ENCODE measurements around the gene DNALI1.
"Not testable (repeated sequence)": the region's sequence is repeated elsewhere in the genome, so short reads cannot be mapped to it uniquely, and the experiment has no call there.

The DNALI1 gene

GRCh38 chr1:37558411-37558810, 1.7 kb downstream of the DNALI1 start:
- H3K27me3 ChIP-seq (ENCODE audit: control insufficient read depth, insufficient read depth, low read length): no peaks in the 10 kb centered on the region
- no peak overlapping the region for H3K9ac ChIP-seq (ENCODE audit: low read length)

DNA sequence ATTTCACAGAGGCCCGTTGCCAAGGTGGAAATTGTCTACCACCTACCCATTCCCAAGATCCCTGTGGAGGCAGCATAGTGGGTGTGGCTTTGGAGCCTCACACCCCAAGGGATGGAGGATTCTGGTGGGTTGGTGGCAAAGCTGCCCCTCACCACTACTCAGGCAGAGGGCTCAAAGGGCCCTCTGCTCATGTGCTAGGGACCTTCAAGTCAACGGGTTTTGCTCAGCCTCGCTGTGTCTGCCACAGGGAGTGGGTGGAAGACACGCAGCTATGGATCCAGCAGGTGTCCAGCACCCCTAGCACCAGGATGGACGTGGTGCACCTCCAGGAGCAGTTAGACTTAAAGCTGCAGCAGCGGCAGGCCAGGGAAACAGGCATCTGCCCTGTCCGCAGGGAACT, 2.3 kb downstream of the DNALI1 start:
- Histone ChIP-seq H3K4me3 (ENCODE audit: low read length) (no peak overlapping the region), H3K27me3 (ENCODE audit: control insufficient read depth, insufficient read depth, low read length) (no peaks in the 10 kb centered on the region), H3K9me3 (ENCODE audit: control insufficient read depth, low read depth, low read length) (no peaks in the 10 kb centered on the region), H3K36me3 (ENCODE audit: control insufficient read depth, low read depth, low read length) (peaks cover 2% of the 10 kb centered on the region), H3K27ac (ENCODE audit: low read length) (no peak overlapping the region), H3K9ac (ENCODE audit: low read length) (no peak overlapping the region), H3K4me1 (ENCODE audit: control insufficient read depth, low read depth, low read length) (peaks cover 6% of the 10 kb centered on the region)

More at GRCh38 chr1:37558411-37558810, 1.7 kb downstream of the DNALI1 start:
- Histone ChIP-seq H3K27ac (ENCODE audit: low read length) (no peak overlapping the region), H3K4me1 (ENCODE audit: control insufficient read depth, low read depth, low read length) (peaks cover 6% of the 10 kb centered on the region), H3K9me3 (ENCODE audit: control insufficient read depth, low read depth, low read length) (no peaks in the 10 kb centered on the region), H3K4me3 (ENCODE audit: low read length) (no peak overlapping the region), H3K36me3 (ENCODE audit: control insufficient read depth, low read depth, low read length) (peaks cover 2% of the 10 kb centered on the region)

DNA sequence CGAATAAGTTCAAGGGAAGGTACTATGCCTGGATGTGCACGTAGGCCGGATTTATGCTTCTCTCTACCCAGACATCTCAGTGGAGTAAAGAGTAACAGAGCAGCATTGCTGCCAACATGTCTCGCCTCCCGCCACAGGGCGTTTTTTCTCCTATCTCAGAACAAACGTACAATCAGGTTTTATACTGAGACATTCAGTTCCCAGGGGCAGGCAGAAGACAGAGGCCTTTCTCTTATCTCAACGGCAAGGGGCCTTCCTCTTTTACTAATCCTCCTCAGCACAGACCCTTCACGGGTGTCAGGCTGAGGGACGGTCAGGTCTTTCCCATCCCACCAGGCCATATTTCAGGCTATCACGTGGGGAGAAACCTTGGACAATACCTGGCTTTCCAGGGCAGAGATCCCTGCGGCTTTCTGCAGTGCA, 3.2 kb downstream of the DNALI1 start:
- not testable (repeated sequence) for H3K4me3 ChIP-seq (ENCODE audit: low read length); H3K9me3 ChIP-seq (ENCODE audit: control insufficient read depth, low read depth, low read length); H3K27me3 ChIP-seq (ENCODE audit: control insufficient read depth, insufficient read depth, low read length); H3K27ac ChIP-seq (ENCODE audit: low read length); H3K4me1 ChIP-seq (ENCODE audit: control insufficient read depth, low read depth, low read length); H3K36me3 ChIP-seq (ENCODE audit: control insufficient read depth, low read depth, low read length); H3K9ac ChIP-seq (ENCODE audit: low read length)

DNA sequence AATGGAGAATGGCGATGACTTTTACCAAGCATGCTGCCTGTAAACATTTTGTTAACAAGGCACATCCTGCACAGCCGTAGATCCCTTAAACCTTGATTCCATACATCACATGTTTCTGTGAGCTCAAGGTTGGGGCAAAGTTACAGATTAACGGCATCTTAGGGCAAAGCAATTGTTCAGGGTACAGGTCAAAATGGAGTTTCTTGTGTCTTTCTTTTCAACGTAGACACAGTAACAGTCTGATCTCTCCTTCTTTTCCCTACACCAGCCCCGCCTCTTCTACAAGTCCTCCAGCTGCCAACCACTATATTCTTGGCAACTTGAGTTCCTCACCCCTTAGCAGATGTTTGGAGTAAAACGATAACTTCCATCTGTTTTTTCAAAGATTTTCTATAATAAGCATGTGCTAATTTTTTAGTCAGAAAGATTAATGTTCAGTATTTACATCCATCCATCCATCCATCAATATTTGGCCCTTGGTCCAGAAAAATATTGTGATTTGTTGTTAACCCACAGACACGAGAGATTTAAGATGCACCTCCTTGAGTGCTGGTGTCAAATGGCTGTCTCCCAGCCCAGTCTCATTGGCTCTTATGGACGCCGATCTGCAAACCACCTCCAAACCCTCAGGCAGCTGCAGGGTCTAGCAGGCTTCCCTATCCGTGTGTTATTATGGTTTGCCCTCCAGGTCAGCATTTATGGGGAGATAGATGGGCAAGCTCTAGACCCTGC, 3.8 kb downstream of the DNALI1 start:
- Histone ChIP-seq H3K9ac (ENCODE audit: low read length) (no peak overlapping the region), H3K36me3 (ENCODE audit: control insufficient read depth, low read depth, low read length) (peaks cover 11% of the 10 kb centered on the region), H3K4me1 (ENCODE audit: control insufficient read depth, low read depth, low read length) (peaks cover 6% of the 10 kb centered on the region), H3K4me3 (ENCODE audit: low read length) (no peak overlapping the region), H3K9me3 (ENCODE audit: control insufficient read depth, low read depth, low read length) (no peaks in the 10 kb centered on the region), H3K27ac (ENCODE audit: low read length) (no peak overlapping the region), H3K27me3 (ENCODE audit: control insufficient read depth, insufficient read depth, low read length) (no peaks in the 10 kb centered on the region)

DNA sequence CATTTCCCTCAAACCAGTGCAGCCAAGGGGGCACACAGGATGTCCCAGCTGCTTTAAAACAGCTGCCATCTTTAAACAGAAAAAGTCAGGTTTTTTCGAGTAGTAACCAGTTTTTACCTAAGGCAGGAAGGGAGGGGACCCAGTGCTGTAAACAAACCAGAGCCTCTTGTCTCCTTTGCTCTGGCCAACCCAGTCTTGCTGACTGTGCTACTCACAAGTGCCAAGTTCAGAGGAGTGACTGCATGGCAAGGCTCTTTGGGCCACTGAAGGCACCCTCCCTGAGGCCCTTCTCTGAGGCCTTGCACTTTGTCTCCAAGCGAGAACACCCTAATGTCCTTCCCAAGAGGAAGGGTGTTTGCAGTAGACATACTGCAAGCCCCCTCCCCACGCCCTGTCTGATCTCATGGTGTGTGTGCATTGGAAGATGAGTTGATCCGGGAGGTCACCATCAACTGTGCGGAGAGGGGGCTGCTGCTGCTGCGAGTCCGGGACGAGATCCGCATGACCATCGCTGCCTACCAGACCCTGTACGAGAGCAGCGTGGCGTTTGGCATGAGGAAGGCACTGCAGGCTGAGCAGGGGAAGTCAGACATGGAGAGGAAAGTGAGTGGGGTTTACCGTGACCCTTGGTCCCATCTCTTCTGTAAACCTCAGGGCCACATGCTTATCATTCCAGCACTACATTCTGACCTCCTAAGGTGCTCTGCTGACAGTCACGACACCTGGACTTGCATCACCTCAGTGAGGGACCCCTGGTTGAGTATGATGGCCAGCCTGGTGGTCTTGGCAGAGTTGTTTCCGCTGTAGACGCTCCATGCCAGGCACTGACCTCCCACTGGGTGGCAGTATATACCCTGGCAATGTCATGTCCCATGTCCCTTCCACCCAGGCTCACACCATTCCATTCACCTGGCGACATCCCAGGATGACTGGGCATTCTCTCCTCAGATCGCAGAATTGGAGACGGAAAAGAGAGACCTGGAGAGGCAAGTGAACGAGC, 4.7 kb downstream of the DNALI1 start:
- H3K36me3 ChIP-seq (ENCODE audit: control insufficient read depth, low read depth, low read length): peaks cover 20% of the 10 kb centered on the region
- no peak overlapping the region for H3K4me3 ChIP-seq (ENCODE audit: low read length)
- H3K9me3 ChIP-seq (ENCODE audit: control insufficient read depth, low read depth, low read length): no peaks in the 10 kb centered on the region
- no peak overlapping the region for H3K9ac ChIP-seq (ENCODE audit: low read length)
- H3K27ac ChIP-seq (ENCODE audit: low read length): no peak overlapping the region
- H3K4me1 ChIP-seq (ENCODE audit: control insufficient read depth, low read depth, low read length): peaks cover 5% of the 10 kb centered on the region
- no peaks in the 10 kb centered on the region for H3K27me3 ChIP-seq (ENCODE audit: control insufficient read depth, insufficient read depth, low read length)

- no peak overlapping the region for H3K9ac ChIP-seq (ENCODE audit: low read length)
- H3K9me3 ChIP-seq (ENCODE audit: control insufficient read depth, low read depth, low read length): no peaks in the 10 kb centered on the region
- peaks cover 36% of the 10 kb centered on the region for H3K36me3 ChIP-seq (ENCODE audit: control insufficient read depth, low read depth, low read length)
- no peak overlapping the region for H3K27ac ChIP-seq (ENCODE audit: low read length)
- H3K27me3 ChIP-seq (ENCODE audit: control insufficient read depth, insufficient read depth, low read length): no peaks in the 10 kb centered on the region
- H3K4me3 ChIP-seq (ENCODE audit: low read length): no peak overlapping the region
- no peaks in the 10 kb centered on the region for H3K4me1 ChIP-seq (ENCODE audit: control insufficient read depth, low read depth, low read length)
These were observed 6.2 kb downstream of the DNALI1 start for GRCh38 chr1:37562984-37563383.

DNA sequence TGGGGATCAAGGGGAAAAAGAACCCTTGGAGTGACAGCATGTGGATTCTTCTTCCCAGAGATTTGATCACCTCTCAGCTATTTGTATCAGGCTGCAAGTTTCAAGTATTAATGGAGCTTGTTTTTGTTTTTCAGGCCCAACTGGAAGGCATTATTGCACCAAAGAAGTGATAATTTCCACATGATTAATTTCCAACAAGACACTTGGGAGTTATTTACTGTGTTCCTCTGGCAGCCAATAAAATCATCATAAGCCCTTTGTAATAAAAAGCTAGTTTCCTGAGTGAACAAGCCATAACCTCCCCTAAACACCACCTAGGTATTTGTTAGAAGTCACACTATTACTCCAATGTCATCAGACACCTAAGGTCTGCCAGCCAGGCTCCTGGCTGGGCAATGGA, 8.2 kb downstream of the DNALI1 start:
- no peaks in the 10 kb centered on the region for H3K9me3 ChIP-seq (ENCODE audit: control insufficient read depth, low read depth, low read length)
- no peak overlapping the region for H3K9ac ChIP-seq (ENCODE audit: low read length)
- H3K4me3 ChIP-seq (ENCODE audit: low read length): no peak overlapping the region
- H3K4me1 ChIP-seq (ENCODE audit: control insufficient read depth, low read depth, low read length): no peaks in the 10 kb centered on the region
- H3K36me3 ChIP-seq (ENCODE audit: control insufficient read depth, low read depth, low read length): peaks cover 55% of the 10 kb centered on the region
- H3K27ac ChIP-seq (ENCODE audit: low read length): no peak overlapping the region
- no peaks in the 10 kb centered on the region for H3K27me3 ChIP-seq (ENCODE audit: control insufficient read depth, insufficient read depth, low read length)

DNA sequence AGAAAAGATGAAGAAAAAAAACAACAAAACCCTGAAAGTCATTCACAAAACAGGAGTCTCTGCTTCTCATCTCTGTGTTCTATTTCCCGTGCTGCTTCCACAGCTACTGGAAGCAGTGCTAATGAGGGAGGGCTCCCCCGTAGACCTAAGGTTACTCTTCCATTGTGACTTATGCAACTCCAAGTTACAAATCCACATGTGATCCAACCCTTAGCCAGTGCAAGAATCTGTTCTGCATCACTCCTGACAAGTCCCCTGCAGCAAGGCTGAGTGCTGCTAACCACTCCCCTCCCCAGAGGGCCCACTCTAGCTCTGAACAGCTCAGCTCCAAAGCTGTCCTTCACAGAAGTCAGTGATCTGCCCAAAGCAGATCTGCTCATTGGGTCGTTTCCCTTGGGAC, 10.3 kb downstream of the DNALI1 start:
- Histone ChIP-seq H3K4me3 (ENCODE audit: low read length) (no peak overlapping the region), H3K9me3 (ENCODE audit: control insufficient read depth, low read depth, low read length) (no peaks in the 10 kb centered on the region), H3K9ac (ENCODE audit: low read length) (no peak overlapping the region), H3K4me1 (ENCODE audit: control insufficient read depth, low read depth, low read length) (no peaks in the 10 kb centered on the region), H3K27ac (ENCODE audit: low read length) (no peak overlapping the region), H3K27me3 (ENCODE audit: control insufficient read depth, insufficient read depth, low read length) (no peaks in the 10 kb centered on the region), H3K36me3 (ENCODE audit: control insufficient read depth, low read depth, low read length) (peaks cover 74% of the 10 kb centered on the region)

DNA sequence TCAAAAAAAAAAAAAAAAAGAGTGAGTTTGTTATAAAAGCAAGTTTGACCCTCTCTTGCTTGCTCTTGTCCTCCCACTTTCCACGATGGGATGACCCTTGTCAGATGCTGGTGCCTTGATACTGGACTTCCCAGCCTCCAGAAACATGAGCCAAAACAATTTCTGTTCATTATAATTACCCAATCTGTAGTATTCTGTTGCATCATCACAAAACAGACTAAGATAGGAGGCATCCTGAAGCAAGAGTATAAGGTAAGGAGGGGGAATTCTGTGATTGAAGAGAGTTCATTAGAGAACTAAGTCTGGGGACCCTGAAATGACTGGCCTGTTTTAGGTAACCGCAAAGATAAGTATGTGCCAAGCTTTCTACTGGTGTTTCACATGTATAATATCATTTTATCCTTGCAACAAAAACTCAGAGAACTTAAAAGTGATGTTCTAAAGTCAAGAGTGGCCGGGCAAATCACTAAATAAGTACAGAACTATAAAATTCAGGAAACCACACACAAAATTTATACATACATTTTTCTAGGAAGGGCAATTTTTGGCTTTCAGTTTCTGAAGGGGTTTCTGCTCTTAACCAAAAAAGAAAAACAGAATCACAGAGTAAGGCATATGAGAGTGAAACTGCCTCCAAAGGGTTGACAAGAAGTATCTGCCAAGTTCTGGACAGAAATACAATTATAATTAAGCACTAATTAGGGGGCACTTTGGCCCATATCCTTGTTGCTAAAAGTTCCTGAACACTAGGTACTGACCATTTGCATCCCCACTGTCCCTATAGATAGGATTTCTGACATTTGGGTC, 14.0 kb downstream of the DNALI1 start:
- Histone ChIP-seq H3K36me3 (ENCODE audit: control insufficient read depth, low read depth, low read length) (peaks cover 96% of the 10 kb centered on the region), H3K27me3 (ENCODE audit: control insufficient read depth, insufficient read depth, low read length) (no peaks in the 10 kb centered on the region), H3K27ac (ENCODE audit: low read length) (no peak overlapping the region), H3K4me1 (ENCODE audit: control insufficient read depth, low read depth, low read length) (no peaks in the 10 kb centered on the region), H3K9me3 (ENCODE audit: control insufficient read depth, low read depth, low read length) (no peaks in the 10 kb centered on the region), H3K4me3 (ENCODE audit: low read length) (no peak overlapping the region), H3K9ac (ENCODE audit: low read length) (no peak overlapping the region)

- Histone ChIP-seq H3K27me3 (ENCODE audit: control insufficient read depth, insufficient read depth, low read length) (no peaks in the 10 kb centered on the region), H3K4me1 (ENCODE audit: control insufficient read depth, low read depth, low read length) (no peaks in the 10 kb centered on the region), H3K9ac (ENCODE audit: low read length) (no peak overlapping the region), H3K9me3 (ENCODE audit: control insufficient read depth, low read depth, low read length) (no peaks in the 10 kb centered on the region), H3K4me3 (ENCODE audit: low read length) (no peak overlapping the region), H3K27ac (ENCODE audit: low read length) (no peak overlapping the region), H3K36me3 (ENCODE audit: control insufficient read depth, low read depth, low read length) (peaks cover 86% of the 10 kb centered on the region)
These were observed 18.2 kb downstream of the DNALI1 start for GRCh38 chr1:37574834-37575480.

DNA sequence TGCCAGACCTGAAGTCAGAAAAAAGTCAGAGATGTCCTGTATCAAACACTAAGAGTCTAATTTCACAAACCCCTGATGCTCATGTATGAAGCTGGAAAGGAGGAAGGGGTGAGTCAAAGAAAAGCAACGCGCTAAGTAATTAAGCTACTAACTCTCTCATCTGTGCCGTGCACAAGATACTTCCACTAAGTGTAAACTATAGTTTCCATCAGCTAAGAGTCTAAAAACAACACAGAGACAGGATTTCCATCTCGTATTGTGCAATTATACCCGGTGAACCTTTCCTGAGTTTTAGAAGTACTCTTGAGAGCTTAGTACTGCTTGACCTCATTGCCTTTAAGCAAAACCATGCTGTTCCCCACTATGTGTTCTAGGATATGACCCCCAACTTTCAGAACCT, 19.0 kb downstream of the DNALI1 start:
- H3K27ac ChIP-seq (ENCODE audit: low read length): no peak overlapping the region
- no peaks in the 10 kb centered on the region for H3K9me3 ChIP-seq (ENCODE audit: control insufficient read depth, low read depth, low read length)
- no peaks in the 10 kb centered on the region for H3K27me3 ChIP-seq (ENCODE audit: control insufficient read depth, insufficient read depth, low read length)
- H3K4me1 ChIP-seq (ENCODE audit: control insufficient read depth, low read depth, low read length): no peaks in the 10 kb centered on the region
- H3K36me3 ChIP-seq (ENCODE audit: control insufficient read depth, low read depth, low read length): peaks cover 87% of the 10 kb centered on the region
- no peak overlapping the region for H3K9ac ChIP-seq (ENCODE audit: low read length)
- no peak overlapping the region for H3K4me3 ChIP-seq (ENCODE audit: low read length)

Data from iPS-18a (cell line).